ENCODE measurements around the gene GTF3C5. TPM values are rescaled to one million over a fixed set of nuclear protein-coding genes. Genes with fewer than 3 reads are reported as not detected.

Gene GTF3C5
- polyA plus RNA-seq, 1 of the 3 experiments (the other 2 are of a cell fraction), result 57.3 TPM

GRCh38 chr9:133057006-133057405, 26.2 kb downstream of the GTF3C5 start:
- WGBS (ENCODE audit: low lambda C conversion rate), result 87% methylated on average over 5 of the region's 8 CpGs
- no peaks in the 10 kb centered on the region for H3K9me2 ChIP-seq
- H3K27me3 ChIP-seq (ENCODE audit: insufficient read depth), result no peaks in the 10 kb centered on the region
- no peak overlapping the region for H3K9ac ChIP-seq
- H3K4me3 ChIP-seq (ENCODE audit: low read depth in 2 of 2, low read length in 1 of 2), result no peak overlapping the region
- no peaks in the 10 kb centered on the region for H3K79me2 ChIP-seq (ENCODE audit: insufficient read depth)
- H2AFZ ChIP-seq (ENCODE audit: low read depth), result no peak overlapping the region
- no peaks in the 10 kb centered on the region for H3K9me3 ChIP-seq
- no peaks in the 10 kb centered on the region for H3F3A ChIP-seq (replicated peaks; ENCODE audit: insufficient read depth)
- TF ChIP-seq ZBTB33 (IDR thresholded peaks at IDR 0.05; ENCODE audit: borderline replicate concordance, low read depth) (no peak), FOSL2 (IDR thresholded peaks at IDR 0.05; ENCODE audit: borderline replicate concordance, low read depth) (no peak), MEF2A (IDR thresholded peaks at IDR 0.05; ENCODE audit: borderline replicate concordance, low read depth) (no peak), IRF3 (IDR thresholded peaks at IDR 0.05; ENCODE audit: low read depth, low read length) (no peak), RCOR1 (IDR thresholded peaks at IDR 0.05; ENCODE audit: low read length) (no peak), EP300 (IDR thresholded peaks at IDR 0.05; ENCODE audit: borderline replicate concordance in 1 of 2, low read depth in 1 of 2, low read length in 1 of 2) (no peak), TAF1 (IDR thresholded peaks at IDR 0.05; ENCODE audit: borderline replicate concordance, low read depth, low read length) (no peak), NFIC (IDR thresholded peaks at IDR 0.05; ENCODE audit: borderline replicate concordance) (no peak), EZH2phosphoT487 (IDR thresholded peaks at IDR 0.05; ENCODE audit: borderline replicate concordance, low read depth) (no peak)
- peaks cover 0 to 40% of the 10 kb centered on the region in 2 experiments; a peak in 1 of 4 replicates for H3K4me1 ChIP-seq (ENCODE audit: control insufficient read depth in 1 of 2, insufficient read depth in 2 of 2, low read depth in 1 of 2, low read length in 1 of 2)
- CTCF ChIA-PET, result interaction anchor here (0.5 to 1.7 kb wide), 3 partner anchors 90 to 965 kb away, joined by 3 to 5 read pairs (median 3); no protein-coding TSS in a partner anchor
- POLR2A ChIA-PET, result interaction anchor here (1.1 kb wide), 1 partner anchor 16 kb away, joined by 3 read pairs; no protein-coding TSS in a partner anchor
- no peak for DNase-seq
- peaks cover 2 to 39% of the 10 kb centered on the region in 2 experiments for H3K36me3 ChIP-seq (replicated peaks in 1 of 2; ENCODE audit: control insufficient read depth in 1 of 2, insufficient read depth in 2 of 2, low read length in 1 of 2)
- H4K20me1 ChIP-seq (ENCODE audit: insufficient read depth), result no peaks in the 10 kb centered on the region
- H3K27ac ChIP-seq (ENCODE audit: low read depth in 2 of 2, low read length in 1 of 2), result no peak overlapping the region
- H3K4me2 ChIP-seq, result no peak overlapping the region

GRCh38 chr9:133057553-133057952, 26.8 kb downstream of the GTF3C5 start:
- H4K20me1 ChIP-seq (ENCODE audit: insufficient read depth), result no peaks in the 10 kb centered on the region
- no peaks in the 10 kb centered on the region for H3F3A ChIP-seq (replicated peaks; ENCODE audit: insufficient read depth)
- no peak overlapping the region for H3K4me2 ChIP-seq
- H3K27ac ChIP-seq (ENCODE audit: low read depth in 2 of 2, low read length in 1 of 2), result no peak overlapping the region
- 96% methylated on average over 9 of the region's 12 CpGs for WGBS (ENCODE audit: low lambda C conversion rate)
- H3K4me3 ChIP-seq (ENCODE audit: low read depth in 2 of 2, low read length in 1 of 2), result no peak overlapping the region
- H3K9me2 ChIP-seq, result no peaks in the 10 kb centered on the region
- H3K9ac ChIP-seq, result no peak overlapping the region
- no peak overlapping the region for H2AFZ ChIP-seq (ENCODE audit: low read depth)
- no peaks in the 10 kb centered on the region for H3K27me3 ChIP-seq (ENCODE audit: insufficient read depth)
- no peaks in the 10 kb centered on the region for H3K79me2 ChIP-seq (ENCODE audit: insufficient read depth)
- peaks cover 2 to 36% of the 10 kb centered on the region in 2 experiments for H3K36me3 ChIP-seq (replicated peaks in 1 of 2; ENCODE audit: control insufficient read depth in 1 of 2, insufficient read depth in 2 of 2, low read length in 1 of 2)
- H3K9me3 ChIP-seq, result no peaks in the 10 kb centered on the region
- no peak for TF ChIP-seq TCF12 (IDR thresholded peaks at IDR 0.05)
- TF ChIP-seq EZH2phosphoT487 (IDR thresholded peaks at IDR 0.05; ENCODE audit: borderline replicate concordance, low read depth), result no peak
- no peak for TF ChIP-seq EP300 (IDR thresholded peaks at IDR 0.05; ENCODE audit: borderline replicate concordance in 1 of 2, low read depth in 1 of 2, low read length in 1 of 2)
- TF ChIP-seq RCOR1 (IDR thresholded peaks at IDR 0.05; ENCODE audit: low read length), result no peak
- TF ChIP-seq YY1 (IDR thresholded peaks at IDR 0.05; ENCODE audit: low read depth), result no peak
- no peak for TF ChIP-seq NFIC (IDR thresholded peaks at IDR 0.05; ENCODE audit: borderline replicate concordance)
- TF ChIP-seq FOXM1 (IDR thresholded peaks at IDR 0.05; ENCODE audit: low read depth), result no peak
- TF ChIP-seq NRF1 (IDR thresholded peaks at IDR 0.05; ENCODE audit: low read depth, low read length), result no peak
- no peak for TF ChIP-seq SIN3A (IDR thresholded peaks at IDR 0.05; ENCODE audit: borderline replicate concordance, low read depth, low read length)
- no peak for TF ChIP-seq TAF1 (IDR thresholded peaks at IDR 0.05; ENCODE audit: borderline replicate concordance, low read depth, low read length)
- no peak for TF ChIP-seq RXRA (IDR thresholded peaks at IDR 0.05; ENCODE audit: borderline replicate concordance, low read depth)
- no peak for DNase-seq
- CTCF ChIA-PET, result interaction anchor here (0.8 to 2.1 kb wide), 5 partner anchors 35 to 92 kb away, joined by 3 to 6 read pairs (median 4); no protein-coding TSS in a partner anchor
- POLR2A ChIA-PET, result interaction anchor here (0.8 to 1.1 kb wide), 2 partner anchors 10 to 17 kb away, joined by 3 read pairs; no protein-coding TSS in a partner anchor
- peaks cover 0 to 40% of the 10 kb centered on the region in 2 experiments; a peak in 1 of 4 replicates for H3K4me1 ChIP-seq (ENCODE audit: control insufficient read depth in 1 of 2, insufficient read depth in 2 of 2, low read depth in 1 of 2, low read length in 1 of 2)

Data from SK-N-SH (cell line).